Measurements from ENCODE around the gene TPCN2.

Gene TPCN2

GRCh38 chr11:69105461-69106030, 56.8 kb downstream of the TPCN2 start:
- no peaks in the 10 kb centered on the region for H3K9me2 ChIP-seq (replicated peaks; ENCODE audit: insufficient read depth, low read length)
- no peak overlapping the region for H3K27ac ChIP-seq (ENCODE audit: low read depth, low read length)
- H3K4me2 ChIP-seq (ENCODE audit: low read depth, low read length, poor library complexity, severe bottlenecking), result no peak overlapping the region
- no peaks in the 10 kb centered on the region for H3K27me3 ChIP-seq (ENCODE audit: low read length)
- H4K20me1 ChIP-seq (ENCODE audit: low read depth, low read length), result no peaks in the 10 kb centered on the region
- H3F3A ChIP-seq (ENCODE audit: insufficient read depth), result no peaks in the 10 kb centered on the region
- no peaks in the 10 kb centered on the region for H3K79me2 ChIP-seq (ENCODE audit: insufficient read depth, low read length)
- H3K4me3 ChIP-seq (ENCODE audit: insufficient read depth, low read length, poor library complexity, severe bottlenecking), result no peak overlapping the region
- no peaks in the 10 kb centered on the region for H3K36me3 ChIP-seq (ENCODE audit: low read length)
- no peak overlapping the region for H3K9ac ChIP-seq (ENCODE audit: low read length)
- no peak overlapping the region for H2AFZ ChIP-seq (ENCODE audit: low read depth, low read length, severe bottlenecking)
- no peaks in the 10 kb centered on the region for H3K9me3 ChIP-seq (ENCODE audit: insufficient read depth, low read length)
- no peak for TF ChIP-seq CTCF (IDR thresholded peaks at IDR 0.05; ENCODE audit: insufficient read depth, low read length, poor library complexity, severe bottlenecking)
- no peak for TF ChIP-seq EZH2phosphoT487 (conservative IDR thresholded peaks at IDR 0.05; ENCODE audit: low read length)

- no peaks in the 10 kb centered on the region for H3K36me3 ChIP-seq (ENCODE audit: low read length)
- H3K9me2 ChIP-seq (replicated peaks; ENCODE audit: insufficient read depth, low read length), result no peaks in the 10 kb centered on the region
- H3K27ac ChIP-seq (ENCODE audit: low read depth, low read length), result no peak overlapping the region
- H3K79me2 ChIP-seq (ENCODE audit: insufficient read depth, low read length), result no peaks in the 10 kb centered on the region
- H3K27me3 ChIP-seq (ENCODE audit: low read length), result no peaks in the 10 kb centered on the region
- H3K4me3 ChIP-seq (ENCODE audit: insufficient read depth, low read length, poor library complexity, severe bottlenecking), result no peak overlapping the region
- no peak for TF ChIP-seq EZH2phosphoT487 (conservative IDR thresholded peaks at IDR 0.05; ENCODE audit: low read length)
- TF ChIP-seq CTCF (IDR thresholded peaks at IDR 0.05; ENCODE audit: insufficient read depth, low read length, poor library complexity, severe bottlenecking), result no peak
- H3K9me3 ChIP-seq (ENCODE audit: insufficient read depth, low read length), result no peaks in the 10 kb centered on the region
- H3F3A ChIP-seq (ENCODE audit: insufficient read depth), result no peaks in the 10 kb centered on the region
- H2AFZ ChIP-seq (ENCODE audit: low read depth, low read length, severe bottlenecking), result no peak overlapping the region
- H3K9ac ChIP-seq (ENCODE audit: low read length), result no peak overlapping the region
- no peak overlapping the region for H3K4me2 ChIP-seq (ENCODE audit: low read depth, low read length, poor library complexity, severe bottlenecking)
- no peaks in the 10 kb centered on the region for H4K20me1 ChIP-seq (ENCODE audit: low read depth, low read length)
Observed at GRCh38 chr11:69106031-69106811, 57.5 kb downstream of the TPCN2 start.

DNA sequence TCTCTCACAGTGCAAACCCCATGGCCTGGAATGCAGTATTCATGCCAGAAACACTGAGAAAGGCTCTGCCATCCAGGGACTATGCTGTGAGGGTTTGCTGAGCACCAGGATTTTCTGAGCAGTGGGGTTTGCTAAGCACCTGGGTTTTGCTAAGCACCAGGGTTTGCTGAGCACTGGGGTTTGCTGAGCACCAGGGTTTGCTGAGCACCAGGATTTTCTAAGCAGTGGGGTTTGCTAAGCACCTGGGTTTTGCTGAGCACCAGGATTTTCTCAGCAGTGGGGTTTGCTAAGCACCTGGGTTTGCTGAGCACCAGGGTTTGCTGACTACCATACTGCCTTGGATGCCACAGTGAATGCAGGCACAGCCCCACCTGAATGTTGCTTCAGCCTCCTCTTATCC, 58.7 kb downstream of the TPCN2 start:
- Histone ChIP-seq H4K20me1 (ENCODE audit: low read depth, low read length) (no peaks in the 10 kb centered on the region), H3F3A (ENCODE audit: insufficient read depth) (no peaks in the 10 kb centered on the region), H3K9ac (ENCODE audit: low read length) (no peak overlapping the region), H3K9me3 (ENCODE audit: insufficient read depth, low read length) (no peaks in the 10 kb centered on the region), H3K79me2 (ENCODE audit: insufficient read depth, low read length) (no peaks in the 10 kb centered on the region), H3K36me3 (ENCODE audit: low read length) (no peaks in the 10 kb centered on the region), H3K4me2 (ENCODE audit: low read depth, low read length, poor library complexity, severe bottlenecking) (no peak overlapping the region), H3K27me3 (ENCODE audit: low read length) (no peaks in the 10 kb centered on the region), H3K9me2 (replicated peaks; ENCODE audit: insufficient read depth, low read length) (no peaks in the 10 kb centered on the region), H3K27ac (ENCODE audit: low read depth, low read length) (no peak overlapping the region), H3K4me3 (ENCODE audit: insufficient read depth, low read length, poor library complexity, severe bottlenecking) (no peak overlapping the region), H2AFZ (ENCODE audit: low read depth, low read length, severe bottlenecking) (no peak overlapping the region)
- no peak for TF ChIP-seq CTCF (IDR thresholded peaks at IDR 0.05; ENCODE audit: insufficient read depth, low read length, poor library complexity, severe bottlenecking)
- TF ChIP-seq EZH2phosphoT487 (conservative IDR thresholded peaks at IDR 0.05; ENCODE audit: low read length), result no peak

All from SU-DHL-6 (cell line).